ENCODE data around the gene EPHX1.

GRCh38 chr1:225817611-225818061 is 7.7 kb downstream of the EPHX1 start:
- TF ChIP-seq POLR2A (IDR thresholded peaks at IDR 0.05) (peak in 1 of 4 donors; percentile 47), CTCF (IDR thresholded peaks at IDR 0.05) (peak in 1 of 6 experiments; percentile 24), EP300 (IDR thresholded peaks at IDR 0.05) (peak in 2 of 4 donors; percentile 60 to 94)

All from upper lobe of left lung (tissue), 4 donors.